Measurements from ENCODE around the gene EYA2. TPM values are rescaled to one million over a fixed set of nuclear protein-coding genes. Genes with fewer than 3 reads are reported as not detected.

The EYA2 gene
- total and polyA plus RNA-seq, 2 donors: 0.70 to 2.2 TPM

DNA sequence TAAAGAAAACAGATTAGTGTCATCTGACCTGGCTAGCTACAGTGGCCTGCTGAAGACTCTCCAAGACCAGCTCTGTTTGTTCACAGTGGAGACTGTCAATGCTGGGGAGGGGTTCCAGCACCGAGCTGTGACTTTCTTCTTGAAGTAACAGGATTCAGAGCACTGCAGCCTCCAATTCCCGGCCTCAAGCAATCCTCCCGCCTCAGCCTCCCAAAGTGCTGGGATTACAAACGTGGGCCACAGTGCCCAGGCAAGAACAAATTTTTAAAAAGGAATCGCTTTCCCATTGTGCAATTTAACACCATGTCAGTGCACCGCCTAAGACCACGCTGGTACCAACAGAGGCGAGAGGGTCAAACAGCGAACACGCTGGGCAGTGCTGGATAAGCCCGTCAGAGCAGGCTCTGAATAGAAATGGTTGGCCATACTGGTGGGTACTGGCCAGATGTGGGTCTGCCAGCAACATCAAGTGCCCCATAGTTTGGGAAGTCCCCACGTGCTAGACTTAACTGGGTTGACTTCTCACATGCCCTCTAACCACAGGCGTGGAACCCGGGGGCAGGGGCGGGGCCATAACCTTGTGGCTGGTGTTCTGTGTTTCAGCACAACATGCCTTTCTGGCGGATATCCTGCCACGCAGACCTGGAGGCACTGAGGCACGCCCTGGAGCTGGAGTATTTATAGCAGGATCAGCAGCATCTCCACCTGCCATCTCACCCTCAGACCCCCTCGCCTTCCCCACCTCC, 293.0 kb downstream of the EYA2 start:
- Histone ChIP-seq H3K4me1 (ENCODE audit: insufficient read depth) (no peaks in the 10 kb centered on the region), H3K27ac (ENCODE audit: low read depth) (no peak overlapping the region), H3K4me3 (ENCODE audit: low read depth, low read length) (no peak overlapping the region), H3K36me3 (ENCODE audit: insufficient read depth) (no peaks in the 10 kb centered on the region)
- no peak for DNase-seq (ENCODE audit: extremely low spot score)
- 79% methylated on average over 19 of the region's 19 CpGs for WGBS

DNA sequence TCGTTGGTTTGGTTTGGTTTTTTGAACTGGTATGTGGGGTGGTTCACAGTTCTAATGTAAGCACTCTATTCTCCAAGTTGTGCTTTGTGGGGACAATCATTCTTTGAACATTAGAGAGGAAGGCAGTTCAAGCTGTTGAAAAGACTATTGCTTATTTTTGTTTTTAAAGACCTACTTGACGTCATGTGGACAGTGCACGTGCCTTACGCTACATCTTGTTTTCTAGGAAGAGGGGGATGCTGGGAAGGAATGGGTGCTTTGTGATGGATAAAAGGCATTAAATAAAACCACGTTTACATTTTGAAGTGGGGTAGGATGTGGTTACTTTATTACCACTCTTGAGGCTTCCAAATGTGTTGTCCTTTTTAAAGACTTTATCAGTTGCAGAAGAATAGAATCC, 293.9 kb downstream of the EYA2 start:
- no peak overlapping the region for H3K4me3 ChIP-seq (ENCODE audit: low read depth, low read length)
- 46% methylated on average over 5 of the region's 5 CpGs for WGBS

DNA sequence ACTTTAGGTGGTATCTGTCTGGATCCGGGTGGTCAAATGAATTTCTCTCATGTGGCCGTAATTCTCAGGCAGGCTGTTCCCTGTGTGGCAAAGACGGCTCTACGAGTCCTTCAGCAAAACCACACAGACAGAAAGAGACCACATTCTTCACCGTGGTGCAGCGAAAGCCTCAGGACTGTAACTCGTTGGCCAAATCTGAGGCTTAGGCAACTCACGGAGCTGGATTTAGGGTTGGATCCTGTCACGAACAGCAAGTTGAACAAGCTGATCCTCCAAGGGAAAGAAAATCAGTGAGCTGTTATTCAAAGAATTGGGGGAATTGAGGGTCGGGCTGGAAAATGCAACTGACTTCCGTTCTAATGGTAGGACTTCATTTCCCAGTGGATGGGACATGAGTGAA, 294.4 kb downstream of the EYA2 start:
- no peak overlapping the region for H3K27ac ChIP-seq (ENCODE audit: low read depth)
- WGBS: 50% methylated on average over 11 of the region's 11 CpGs
- H3K4me1 ChIP-seq (ENCODE audit: insufficient read depth): no peaks in the 10 kb centered on the region
- DNase-seq (ENCODE audit: extremely low spot score): no peak
- H3K4me3 ChIP-seq (ENCODE audit: low read depth, low read length): no peak overlapping the region
- H3K36me3 ChIP-seq (ENCODE audit: insufficient read depth): no peaks in the 10 kb centered on the region

More for the DNA sequence above, 293.9 kb downstream of the EYA2 start:
- H3K27ac ChIP-seq (ENCODE audit: low read depth): no peak overlapping the region
- no peaks in the 10 kb centered on the region for H3K4me1 ChIP-seq (ENCODE audit: insufficient read depth)
- H3K36me3 ChIP-seq (ENCODE audit: insufficient read depth): no peaks in the 10 kb centered on the region
- no peak for DNase-seq (ENCODE audit: extremely low spot score)

DNA sequence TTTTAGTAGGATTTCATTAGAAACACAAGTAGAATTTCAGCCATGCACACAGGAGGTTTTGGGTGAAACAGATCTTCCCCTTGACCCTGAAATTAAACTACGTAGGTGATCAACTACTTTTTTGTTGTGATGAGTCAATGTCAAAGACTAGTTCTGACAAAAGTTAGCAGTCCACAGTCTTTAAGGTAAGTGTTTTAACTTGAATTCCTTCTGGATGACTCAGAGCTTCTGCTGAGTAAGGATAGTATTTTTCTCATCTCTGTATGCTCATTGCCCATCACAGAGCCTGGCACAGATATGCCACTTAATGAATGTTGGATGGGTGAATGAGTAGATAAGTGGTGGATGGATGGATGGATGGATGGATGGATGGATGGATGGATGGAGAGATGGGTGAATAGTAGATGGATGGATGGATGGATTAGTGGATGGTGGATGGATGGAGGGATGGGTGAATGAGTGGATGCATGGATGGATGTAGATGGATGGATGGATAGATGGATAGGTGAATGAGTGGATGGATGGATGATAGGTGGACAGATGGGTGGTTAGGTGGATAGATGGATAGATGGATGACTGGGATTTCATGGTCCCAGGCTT, 296.5 kb downstream of the EYA2 start:
- H3K4me1 ChIP-seq (ENCODE audit: insufficient read depth): no peaks in the 10 kb centered on the region
- H3K4me3 ChIP-seq (ENCODE audit: low read depth, low read length): no peak overlapping the region
- 84% methylated on average over 1 of the region's 1 CpG for WGBS
- no peaks in the 10 kb centered on the region for H3K36me3 ChIP-seq (ENCODE audit: insufficient read depth)
- no peak for DNase-seq (ENCODE audit: extremely low spot score)
- H3K27ac ChIP-seq (ENCODE audit: low read depth): no peak overlapping the region

DNA sequence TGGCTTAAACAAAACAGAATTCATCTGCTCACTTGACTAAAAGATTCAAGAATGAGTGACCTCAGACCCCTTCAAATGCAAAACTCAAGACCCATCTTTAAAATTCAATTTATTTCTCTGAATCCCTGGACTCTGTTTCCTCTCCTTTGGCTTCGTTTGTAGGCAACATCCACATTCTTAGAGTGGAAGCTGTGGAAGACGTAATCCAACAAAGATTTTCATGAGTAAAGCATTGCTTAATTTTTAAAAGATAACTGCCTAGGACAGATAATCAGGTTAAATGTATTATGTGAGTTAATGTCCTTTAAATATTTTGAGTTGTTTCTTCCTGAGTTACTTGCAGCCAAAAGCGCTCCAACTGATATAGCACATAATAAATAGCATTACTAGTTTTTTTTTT, 297.3 kb downstream of the EYA2 start:
- no peak for DNase-seq (ENCODE audit: extremely low spot score)
- Histone ChIP-seq H3K4me1 (ENCODE audit: insufficient read depth) (no peaks in the 10 kb centered on the region), H3K36me3 (ENCODE audit: insufficient read depth) (no peaks in the 10 kb centered on the region), H3K27ac (ENCODE audit: low read depth) (no peak overlapping the region), H3K4me3 (ENCODE audit: low read depth, low read length) (no peak overlapping the region)
- WGBS: 86% methylated on average over 3 of the region's 3 CpGs

DNA sequence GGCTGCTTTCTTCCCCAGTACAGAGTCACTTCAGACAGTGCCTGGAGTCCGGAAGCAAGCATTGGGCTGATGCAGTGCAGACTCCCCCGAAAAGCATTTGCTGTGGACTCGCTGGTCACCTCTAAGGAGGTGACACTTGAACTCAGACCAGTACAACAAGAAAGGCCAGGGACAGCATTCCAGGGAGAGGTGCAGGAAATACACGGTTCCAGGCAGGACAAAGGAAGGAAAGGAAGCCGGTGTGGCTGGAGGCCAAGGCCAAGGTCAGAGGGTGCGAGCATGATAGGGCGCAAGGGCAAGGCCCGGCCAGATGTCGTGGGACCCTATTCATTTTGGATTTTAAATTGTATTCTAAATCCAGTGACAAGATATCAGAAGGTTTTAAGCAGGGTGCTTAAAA, 300.9 kb downstream of the EYA2 start:
- no peak for DNase-seq (ENCODE audit: extremely low spot score)
- Histone ChIP-seq H3K27ac (ENCODE audit: low read depth) (no peak overlapping the region), H3K36me3 (ENCODE audit: insufficient read depth) (no peaks in the 10 kb centered on the region), H3K4me3 (ENCODE audit: low read depth, low read length) (no peak overlapping the region), H3K4me1 (ENCODE audit: insufficient read depth) (no peaks in the 10 kb centered on the region)
- 65% methylated on average over 9 of the region's 9 CpGs for WGBS

DNA sequence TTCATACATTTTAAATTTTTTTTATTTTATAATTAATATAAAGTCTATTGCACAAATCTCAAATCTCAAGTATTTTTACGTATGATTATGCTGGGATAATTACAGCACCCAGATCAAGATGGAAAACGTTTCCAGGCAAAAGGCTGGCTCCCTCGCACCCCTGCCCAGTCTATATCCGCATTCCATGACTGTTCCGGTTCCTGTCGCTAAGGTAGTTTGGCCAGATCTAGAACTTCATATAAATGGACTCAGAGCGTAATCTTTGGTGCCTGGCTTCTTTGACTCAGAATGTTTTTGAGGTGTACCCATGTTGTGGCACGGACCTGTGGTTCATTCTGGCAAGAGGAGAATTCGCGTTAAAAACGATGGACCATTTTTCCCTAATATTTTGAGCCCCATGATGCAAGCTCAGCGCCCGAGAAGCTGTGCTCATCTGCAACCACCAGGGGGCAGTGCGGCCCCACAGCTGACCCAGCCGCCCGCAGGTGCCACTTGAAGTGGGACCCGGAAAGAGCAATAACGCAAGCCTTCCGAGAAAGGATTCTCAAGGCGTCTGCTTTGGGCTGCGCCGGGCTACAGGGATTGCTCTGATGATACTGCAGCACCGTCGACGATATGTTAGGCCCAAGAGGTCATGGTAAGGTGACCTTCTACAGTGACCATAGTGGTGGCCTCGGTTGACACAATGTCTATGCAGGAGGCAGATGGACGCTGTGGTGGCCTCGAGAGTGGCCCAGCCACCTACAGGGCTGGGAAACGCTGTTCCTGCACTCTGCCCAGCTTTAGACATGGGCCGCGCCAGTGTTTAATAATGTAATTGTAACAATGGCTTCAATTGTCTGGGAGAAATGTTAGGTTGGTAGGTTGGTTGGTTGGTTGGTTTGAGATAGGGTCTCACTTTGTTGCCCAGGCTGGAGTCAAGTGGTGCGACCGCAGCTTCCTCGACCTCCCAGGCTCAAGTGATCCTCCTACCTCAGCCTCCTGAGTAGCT, 301.7 kb downstream of the EYA2 start:
- Histone ChIP-seq H3K4me3 (ENCODE audit: low read depth, low read length) (no peak overlapping the region), H3K27ac (ENCODE audit: low read depth) (no peak overlapping the region), H3K4me1 (ENCODE audit: insufficient read depth) (no peaks in the 10 kb centered on the region), H3K36me3 (ENCODE audit: insufficient read depth) (no peaks in the 10 kb centered on the region)
- DNase-seq (ENCODE audit: extremely low spot score): no peak
- WGBS: 44% methylated on average over 34 of the region's 34 CpGs

DNA sequence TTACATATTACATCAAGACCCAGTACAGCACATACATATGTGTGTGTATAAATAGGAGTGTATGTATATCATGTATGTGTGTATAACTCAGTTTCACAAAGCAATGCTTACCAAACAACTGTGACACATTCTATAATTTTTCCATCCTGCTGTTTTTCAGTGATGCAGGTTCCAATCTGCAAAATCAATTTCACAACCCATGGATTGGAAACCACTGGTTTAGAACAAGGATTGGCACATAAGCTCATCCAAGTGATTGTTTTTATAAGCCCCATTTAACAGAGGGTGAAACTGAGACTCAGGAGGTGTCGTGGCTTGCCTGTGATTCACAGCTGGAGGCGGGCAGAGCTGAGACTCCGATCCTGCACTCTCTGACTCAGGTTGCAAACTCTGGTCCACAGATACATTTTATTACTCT, 303.6 kb downstream of the EYA2 start:
- H3K4me1 ChIP-seq (ENCODE audit: insufficient read depth): no peaks in the 10 kb centered on the region
- WGBS: 89% methylated on average over 3 of the region's 3 CpGs
- H3K4me3 ChIP-seq (ENCODE audit: low read depth, low read length): no peak overlapping the region
- no peaks in the 10 kb centered on the region for H3K36me3 ChIP-seq (ENCODE audit: insufficient read depth)
- no peak for DNase-seq (ENCODE audit: extremely low spot score)
- H3K27ac ChIP-seq (ENCODE audit: low read depth): no peak overlapping the region

DNA sequence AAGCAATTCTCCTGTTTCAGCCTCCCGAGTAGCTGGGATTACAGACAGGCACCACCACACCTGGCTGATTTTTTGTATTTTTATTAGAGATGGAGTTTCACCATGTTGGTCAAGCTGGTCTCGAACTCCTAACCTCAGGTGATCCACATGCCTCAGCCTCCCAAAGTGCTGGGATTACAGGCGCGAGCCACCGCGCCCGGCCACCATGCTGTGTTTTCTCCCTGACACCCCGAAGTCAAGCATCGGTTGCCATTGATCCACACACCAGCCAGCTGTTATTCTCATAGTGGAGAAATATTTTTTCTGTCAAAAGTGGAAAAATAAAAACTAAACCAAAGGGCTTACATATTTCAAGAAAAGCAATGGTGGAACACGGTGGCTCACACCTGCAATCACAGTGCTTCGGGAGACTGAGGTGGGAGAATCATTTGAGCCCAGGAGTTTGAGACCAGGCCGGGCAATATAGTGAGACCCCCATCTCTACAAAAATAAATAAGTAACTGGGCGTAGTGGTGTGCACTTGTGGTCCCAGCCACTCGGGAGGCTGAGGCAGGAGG, 304.4 kb downstream of the EYA2 start:
- Histone ChIP-seq H3K4me3 (ENCODE audit: low read depth, low read length) (no peak overlapping the region), H3K4me1 (ENCODE audit: insufficient read depth) (no peaks in the 10 kb centered on the region), H3K36me3 (ENCODE audit: insufficient read depth) (no peaks in the 10 kb centered on the region), H3K27ac (ENCODE audit: low read depth) (no peak overlapping the region)
- WGBS: 94% methylated on average over 14 of the region's 14 CpGs
- DNase-seq (ENCODE audit: extremely low spot score): no peak

DNA sequence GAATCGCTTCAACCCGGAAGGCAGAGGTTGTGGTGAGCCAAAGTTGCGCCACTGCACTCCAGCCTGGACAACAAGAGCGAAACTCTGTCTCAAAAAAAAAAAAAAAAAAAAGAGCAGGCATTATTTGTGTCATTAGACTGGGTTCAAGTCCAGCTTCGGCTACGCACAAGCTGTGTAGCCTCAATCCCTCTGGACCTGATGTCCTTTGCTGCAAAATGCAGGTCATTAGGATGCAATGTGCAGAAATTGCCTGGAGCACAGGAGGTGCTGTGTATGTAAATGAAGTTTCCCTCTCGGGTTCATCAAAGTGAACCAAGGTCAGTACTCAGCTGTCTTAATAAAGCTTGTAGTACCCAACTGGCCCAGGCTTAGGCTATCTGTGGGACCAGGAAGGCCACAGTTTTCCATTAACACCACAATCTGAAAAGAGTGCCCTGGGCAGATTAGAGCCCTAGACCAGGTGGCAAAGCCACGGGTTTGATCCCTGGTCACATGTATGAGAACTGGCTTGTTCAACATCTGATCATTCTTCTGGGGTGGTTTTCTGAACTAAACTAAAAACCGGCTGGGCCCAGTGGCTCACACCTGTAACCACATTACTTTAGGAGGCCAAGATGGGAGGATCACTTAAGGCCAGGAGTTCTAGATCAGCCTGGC, 306.6 kb downstream of the EYA2 start:
- Histone ChIP-seq H3K4me3 (ENCODE audit: low read depth, low read length) (no peak overlapping the region), H3K27ac (ENCODE audit: low read depth) (no peak overlapping the region), H3K4me1 (ENCODE audit: insufficient read depth) (no peaks in the 10 kb centered on the region), H3K36me3 (ENCODE audit: insufficient read depth) (no peaks in the 10 kb centered on the region)
- DNase-seq (ENCODE audit: extremely low spot score): no peak
- 94% methylated on average over 9 of the region's 9 CpGs for WGBS

DNA sequence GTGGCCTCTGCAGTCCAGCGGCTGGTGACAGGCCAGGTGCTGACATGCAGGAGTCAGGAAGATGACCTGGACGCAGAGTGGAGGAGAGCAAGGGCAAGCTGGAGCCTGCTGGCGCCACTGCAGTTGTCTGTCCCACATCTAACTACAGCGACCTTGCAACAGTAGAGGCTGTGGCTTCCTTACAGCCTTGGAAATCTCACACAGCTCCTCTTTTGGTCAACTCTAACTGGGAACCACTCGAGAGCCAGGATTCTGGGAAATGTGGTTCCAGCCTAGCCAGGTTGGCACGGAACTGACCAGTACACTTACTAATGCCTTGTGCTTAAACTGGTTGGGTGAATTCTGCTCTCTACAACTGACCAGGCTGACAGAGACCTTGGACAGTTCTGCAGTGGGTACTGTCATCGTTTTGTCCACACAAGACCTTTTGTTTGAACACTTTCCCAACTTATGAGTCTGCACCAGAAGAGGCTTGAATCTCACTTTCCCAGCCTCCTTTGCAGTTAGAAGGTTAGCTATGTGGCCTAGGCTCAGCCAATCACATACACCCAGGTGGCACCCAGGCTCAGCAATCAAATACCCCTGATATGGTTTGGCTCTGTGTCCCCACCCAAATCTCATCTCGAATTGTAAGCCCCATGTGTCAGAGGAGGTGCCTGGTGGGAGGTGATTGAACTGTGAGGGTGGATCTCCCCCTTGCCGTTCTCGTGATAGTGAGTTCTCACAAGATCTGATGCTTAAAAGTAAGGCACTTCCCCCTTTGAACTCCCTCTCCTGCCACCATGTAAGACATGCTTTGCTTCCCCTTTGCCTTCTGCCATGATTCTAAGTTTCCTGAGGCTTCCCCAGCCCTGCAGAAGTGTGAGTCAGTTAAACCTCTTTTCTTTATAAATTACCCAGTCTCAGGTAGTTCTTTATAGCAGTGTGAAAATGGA, 308.4 kb downstream of the EYA2 start:
- Histone ChIP-seq H3K4me3 (ENCODE audit: low read depth, low read length) (no peak overlapping the region), H3K27ac (ENCODE audit: low read depth) (no peak overlapping the region), H3K4me1 (ENCODE audit: insufficient read depth) (no peaks in the 10 kb centered on the region), H3K36me3 (ENCODE audit: insufficient read depth) (no peaks in the 10 kb centered on the region)
- WGBS: 79% methylated on average over 10 of the region's 10 CpGs
- no peak for DNase-seq (ENCODE audit: extremely low spot score)

DNA sequence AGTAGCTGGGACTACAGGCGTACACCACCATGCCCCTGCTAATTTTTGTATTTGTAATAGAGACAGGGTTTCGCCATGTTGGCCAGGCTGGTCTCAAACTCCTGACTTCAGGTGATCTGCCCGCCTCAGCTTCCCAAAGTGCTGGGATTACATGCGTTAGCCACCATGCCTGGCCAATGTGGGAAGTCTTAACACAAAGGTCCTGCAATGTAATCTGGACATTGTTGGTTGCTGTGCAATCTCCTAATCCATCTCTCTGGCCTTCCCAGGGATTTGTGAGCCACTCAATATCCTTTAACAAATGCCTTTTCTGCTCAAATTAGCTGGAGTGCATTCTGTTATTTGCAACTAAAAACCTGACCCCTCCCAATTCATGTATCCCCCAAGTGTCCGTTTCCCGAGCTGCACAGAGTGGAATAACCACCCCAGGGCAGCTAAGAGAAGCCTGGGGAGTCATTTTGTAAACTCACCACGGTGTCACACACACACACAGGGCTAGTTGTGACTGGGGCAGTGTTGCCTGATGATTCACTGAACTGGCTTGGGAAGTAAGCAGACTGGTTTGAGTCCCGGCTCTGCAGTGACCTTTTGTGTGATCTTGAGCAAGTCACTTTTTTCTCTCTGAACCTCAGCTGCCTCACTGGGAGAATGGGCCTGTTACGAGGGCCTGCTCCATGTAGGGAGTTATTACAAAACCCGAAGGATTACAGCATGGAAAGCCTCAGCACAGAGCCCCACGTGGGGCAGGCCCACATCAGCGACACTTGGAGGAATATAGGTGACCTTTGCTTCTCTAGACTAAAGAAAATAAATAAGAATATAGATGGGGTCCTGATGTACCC, 309.6 kb downstream of the EYA2 start:
- no peak for DNase-seq (ENCODE audit: extremely low spot score)
- Histone ChIP-seq H3K4me1 (ENCODE audit: insufficient read depth) (no peaks in the 10 kb centered on the region), H3K4me3 (ENCODE audit: low read depth, low read length) (no peak overlapping the region), H3K27ac (ENCODE audit: low read depth) (no peak overlapping the region), H3K36me3 (ENCODE audit: insufficient read depth) (no peaks in the 10 kb centered on the region)
- WGBS: 86% methylated on average over 12 of the region's 12 CpGs

All from urinary bladder (tissue), 4 donors.